ENCODE measurements around the gene COL27A1.
A peak's percentile ranks its signal among the peaks of the same experiment; 100 is the strongest.

Gene COL27A1

GRCh38 chr9:114218264-114219120 is 63.2 kb downstream of the COL27A1 start:
- DNase-seq (ENCODE audit: low read depth): no peak
- TF ChIP-seq MYC (IDR thresholded peaks at IDR 0.05; ENCODE audit: low read depth, low read length): no peak
- no peak for TF ChIP-seq POLR2A (IDR thresholded peaks at IDR 0.05; ENCODE audit: extremely low read depth, insufficient read length)
- TF ChIP-seq, protein P1, sequence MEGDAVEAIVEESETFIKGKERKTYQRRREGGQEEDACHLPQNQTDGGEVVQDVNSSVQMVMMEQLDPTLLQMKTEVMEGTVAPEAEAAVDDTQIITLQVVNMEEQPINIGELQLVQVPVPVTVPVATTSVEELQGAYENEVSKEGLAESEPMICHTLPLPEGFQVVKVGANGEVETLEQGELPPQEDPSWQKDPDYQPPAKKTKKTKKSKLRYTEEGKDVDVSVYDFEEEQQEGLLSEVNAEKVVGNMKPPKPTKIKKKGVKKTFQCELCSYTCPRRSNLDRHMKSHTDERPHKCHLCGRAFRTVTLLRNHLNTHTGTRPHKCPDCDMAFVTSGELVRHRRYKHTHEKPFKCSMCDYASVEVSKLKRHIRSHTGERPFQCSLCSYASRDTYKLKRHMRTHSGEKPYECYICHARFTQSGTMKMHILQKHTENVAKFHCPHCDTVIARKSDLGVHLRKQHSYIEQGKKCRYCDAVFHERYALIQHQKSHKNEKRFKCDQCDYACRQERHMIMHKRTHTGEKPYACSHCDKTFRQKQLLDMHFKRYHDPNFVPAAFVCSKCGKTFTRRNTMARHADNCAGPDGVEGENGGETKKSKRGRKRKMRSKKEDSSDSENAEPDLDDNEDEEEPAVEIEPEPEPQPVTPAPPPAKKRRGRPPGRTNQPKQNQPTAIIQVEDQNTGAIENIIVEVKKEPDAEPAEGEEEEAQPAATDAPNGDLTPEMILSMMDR (IDR thresholded peaks at IDR 0.05; ENCODE audit: low read depth, low read length): no peak
- no peak for TF ChIP-seq MAX (IDR thresholded peaks at IDR 0.05; ENCODE audit: low read depth, low read length)
- no peak overlapping the region for H3K4me3 ChIP-seq (ENCODE audit: low read depth, low read length)

DNA sequence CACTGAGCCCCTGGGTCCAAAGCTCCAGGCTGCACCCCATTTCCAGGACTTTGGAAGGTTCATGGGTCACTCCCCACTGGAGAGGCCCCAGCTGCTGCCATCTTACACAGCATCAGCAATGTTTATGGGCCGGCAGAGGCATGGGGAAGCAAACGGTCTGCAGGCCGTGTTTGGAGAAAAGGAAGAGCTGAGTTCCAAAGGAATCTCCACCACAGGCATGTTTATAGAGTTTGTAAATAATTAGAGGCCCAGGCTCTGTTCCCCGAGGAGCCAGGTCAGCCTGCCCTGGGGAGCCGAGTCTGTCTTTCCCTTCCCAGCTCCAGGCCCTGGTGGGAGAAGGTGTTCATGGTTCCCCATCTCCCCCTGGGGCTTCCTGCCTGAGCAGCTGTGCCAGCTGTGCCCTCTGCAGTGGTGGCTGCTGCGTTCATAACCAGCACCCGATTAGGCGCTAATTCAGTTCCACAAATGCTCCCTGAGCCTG is 64.8 kb downstream of the COL27A1 start:
- no peak for DNase-seq (ENCODE audit: low read depth)
- TF ChIP-seq MAX (IDR thresholded peaks at IDR 0.05; ENCODE audit: low read depth, low read length) (no peak), MYC (IDR thresholded peaks at IDR 0.05; ENCODE audit: low read depth, low read length) (no peak), POLR2A (IDR thresholded peaks at IDR 0.05; ENCODE audit: extremely low read depth, insufficient read length) (no peak)
- TF ChIP-seq, protein P1 (IDR thresholded peaks at IDR 0.05; ENCODE audit: low read depth, low read length): no peak
- no peak overlapping the region for H3K4me3 ChIP-seq (ENCODE audit: low read depth, low read length)

DNA sequence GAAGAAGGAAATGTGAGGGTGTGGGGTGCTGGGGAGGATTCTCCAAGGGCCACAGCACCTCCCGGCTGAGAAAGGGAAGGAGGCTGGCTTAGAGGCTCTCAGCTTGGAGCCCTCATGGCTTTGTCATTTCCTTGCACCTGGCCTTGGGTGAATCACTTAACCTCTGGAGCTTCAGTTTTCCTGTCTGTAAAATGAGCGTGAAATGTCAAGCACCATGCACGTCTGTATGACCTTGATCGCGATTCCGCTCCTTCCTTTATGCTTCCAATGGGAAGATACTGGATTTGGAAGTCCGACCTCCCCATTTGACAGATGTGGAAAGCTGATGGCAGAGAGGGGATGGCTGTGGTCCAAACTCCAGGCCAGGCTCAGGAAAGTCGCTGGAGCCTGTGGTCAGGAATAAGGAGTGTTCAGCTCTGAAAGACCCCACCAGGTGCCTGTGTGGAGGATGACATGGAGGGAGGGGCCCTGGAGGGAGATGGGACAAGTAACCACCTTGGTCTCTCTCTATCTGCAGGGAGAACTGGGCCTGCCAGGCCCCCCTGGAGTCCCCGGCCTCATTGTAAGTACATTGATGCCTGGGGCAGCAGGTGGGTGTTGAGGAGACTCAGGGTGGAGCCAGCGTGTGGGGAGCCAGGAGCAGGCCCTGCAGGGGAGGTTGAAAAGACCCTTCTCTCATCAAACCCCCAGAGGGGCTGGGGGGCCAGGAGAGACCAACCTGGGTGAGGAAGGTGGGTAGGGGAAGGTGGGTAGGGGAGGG is 66.5 kb downstream of the COL27A1 start:
- DNase-seq (ENCODE audit: low read depth): no peak
- TF ChIP-seq, protein P1 (IDR thresholded peaks at IDR 0.05; ENCODE audit: low read depth, low read length): no peak
- TF ChIP-seq POLR2A (IDR thresholded peaks at IDR 0.05; ENCODE audit: extremely low read depth, insufficient read length) (no peak), MAX (IDR thresholded peaks at IDR 0.05; ENCODE audit: low read depth, low read length) (no peak), MYC (IDR thresholded peaks at IDR 0.05; ENCODE audit: low read depth, low read length) (no peak)
- no peak overlapping the region for H3K4me3 ChIP-seq (ENCODE audit: low read depth, low read length)

DNA sequence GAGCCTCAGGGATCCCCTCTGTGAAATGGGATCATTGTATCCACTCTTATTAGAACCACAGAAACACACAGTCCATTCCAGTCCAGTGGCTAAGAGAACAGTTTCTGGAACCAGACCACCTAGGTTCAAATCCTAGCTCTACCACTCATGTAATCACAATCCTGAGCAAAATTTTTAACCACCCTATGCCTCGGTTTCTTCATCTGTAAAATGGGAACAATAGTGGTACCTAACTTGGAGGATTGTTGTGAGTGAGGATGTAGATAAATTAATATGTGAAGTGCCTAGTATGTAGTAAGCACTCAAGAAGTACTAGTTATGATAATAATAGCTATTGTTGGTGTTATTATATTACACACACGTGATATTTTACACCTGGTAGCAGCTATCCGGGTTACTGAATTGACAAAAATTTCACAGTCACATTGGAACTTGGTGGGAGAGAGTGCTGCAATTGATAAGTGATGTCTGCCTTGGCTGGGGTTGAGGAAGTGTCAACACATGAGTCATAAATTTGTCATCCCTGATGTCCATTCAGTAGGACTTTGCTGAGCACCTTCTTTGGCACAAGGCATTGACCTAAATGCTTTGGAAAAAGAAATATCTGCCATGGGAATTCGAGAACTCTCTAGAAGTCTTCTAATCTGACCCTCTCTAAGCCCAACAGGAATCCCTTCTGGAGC is 68.4 kb downstream of the COL27A1 start:
- TF ChIP-seq POLR2A (IDR thresholded peaks at IDR 0.05; ENCODE audit: extremely low read depth, insufficient read length) (no peak), MYC (IDR thresholded peaks at IDR 0.05; ENCODE audit: low read depth, low read length) (no peak), MAX (IDR thresholded peaks at IDR 0.05; ENCODE audit: low read depth, low read length) (no peak)
- TF ChIP-seq, protein P1 (IDR thresholded peaks at IDR 0.05; ENCODE audit: low read depth, low read length): no peak
- no peak overlapping the region for H3K4me3 ChIP-seq (ENCODE audit: low read depth, low read length)
- peak; percentile 50 for DNase-seq (ENCODE audit: low read depth)

DNA sequence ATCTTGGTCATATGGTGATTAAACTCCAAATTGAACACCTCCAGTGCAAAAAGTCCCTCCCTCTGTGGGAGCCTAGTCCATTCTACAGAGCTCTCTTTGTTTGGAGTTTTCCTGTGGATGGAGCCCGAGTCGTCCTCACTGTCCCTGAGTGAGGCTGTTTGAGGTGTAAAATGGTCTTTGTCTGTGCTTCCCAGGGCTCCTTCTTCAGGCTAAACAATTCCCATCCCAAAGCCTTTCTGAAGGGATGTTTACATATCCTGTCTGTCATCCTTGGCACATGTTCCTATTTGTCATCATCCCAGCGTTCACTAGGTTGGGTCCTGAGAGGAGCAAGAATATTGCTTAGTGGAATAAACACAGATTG is 68.9 kb downstream of the COL27A1 start:
- H3K4me3 ChIP-seq (ENCODE audit: low read depth, low read length): no peak overlapping the region
- DNase-seq (ENCODE audit: low read depth): no peak
- TF ChIP-seq, protein P1 (IDR thresholded peaks at IDR 0.05; ENCODE audit: low read depth, low read length): no peak
- TF ChIP-seq MAX (IDR thresholded peaks at IDR 0.05; ENCODE audit: low read depth, low read length) (no peak), MYC (IDR thresholded peaks at IDR 0.05; ENCODE audit: low read depth, low read length) (no peak)

Measured in NB4 (cell line).